K562 (cell line): ENCODE results near the gene TFAP2A. TPM values are rescaled to one million over a fixed set of nuclear protein-coding genes. Genes with fewer than 3 reads are reported as not detected.

Experiments
- ARID1B ChIP-seq: fragments of 450-650 bp; IDR thresholded peaks from 2 replicates; pipeline ENCODE4 v1.6.1; 2016; ENCODE audit warnings: antibody characterized with exemption, mild to moderate bottlenecking, inconsistent platforms
- HCFC1 ChIP-seq: IDR thresholded peaks from 2 replicates; pipeline ENCODE4 v1.6.1; 2012; ENCODE audit warnings: low read depth, low read length, improper control_type of control experiment
- KLF1 ChIP-seq: fragments of 450-650 bp; IDR thresholded peaks from 2 replicates; pipeline ENCODE4 v1.6.1; 2016; ENCODE audit warnings: missing genetic modification characterization, missing compliant biosample characterization
- MEF2D ChIP-seq: conservative IDR thresholded peaks from 2 replicates; pipeline ENCODE4 v1.6.1; 2016; ENCODE audit warnings: low read depth, missing genetic modification characterization, missing compliant biosample characterization
- MYNN ChIP-seq, 2 experiments: sonication (generic); formaldehyde crosslinking in 1 of 2; IDR thresholded peaks; 2 replicates each; pipeline versions ENCODE4 v1.5.0 to v1.6.1; 2016 to 2020; ENCODE audit warnings: antibody characterized with exemption in 1 of 2, missing genetic modification reagents in 1 of 2
- NBN ChIP-seq: fragments of 450-650 bp; IDR thresholded peaks from 2 replicates; pipeline ENCODE4 v1.6.1; 2016; ENCODE audit warnings: low read depth, mild to moderate bottlenecking
- RBFOX2 ChIP-seq: fragments of 200-400 bp; formaldehyde crosslinking; IDR thresholded peaks from 2 replicates; pipeline ENCODE4 v1.6.1; 2017; ENCODE audit warnings: low read depth, mild to moderate bottlenecking, low read length, moderate library complexity
- RBM25 ChIP-seq: fragments of 200-400 bp; formaldehyde crosslinking; IDR thresholded peaks from 2 replicates; pipeline ENCODE4 v1.6.1; 2018; ENCODE audit warnings: low read length, low read depth, moderate library complexity; ENCODE audit not compliant: severe bottlenecking
- TAL1 ChIP-seq: fragments of 450-650 bp; IDR thresholded peaks from 2 replicates; pipeline ENCODE4 v1.6.1; 2016; ENCODE audit warnings: mild to moderate bottlenecking
- TRIM28 ChIP-seq: fragments of 450-650 bp; IDR thresholded peaks from 2 replicates; pipeline ENCODE4 v1.6.1; 2017
- ZNF766 ChIP-seq: fragments of 200-800 bp; sonication (Bioruptor generic); conservative IDR thresholded peaks from 2 replicates; pipeline ENCODE4 v1.6.1; 2016; ENCODE audit warnings: missing genetic modification characterization, missing compliant biosample characterization
- polyA plus RNA-seq, 8 experiments: library from polyadenylated mRNA; depleted of rRNA in 4 of 8; stranded (reverse) in 5 of 8; unstranded in 3 of 8; fragments of >200 nt; fragmentation: Nextera tagmentation in 2 of 8; fragmentation: Illumina TruSeq in 1 of 8; extraction: Ambion mirVana in 2 of 8; extraction: Trizol in 1 of 8; gene quantifications; 2 replicates each; pipeline versions ENCODE4 v1.2.1 to v1.2.3, GENCODE V29; 2011 to 2014; ENCODE audit warnings: inconsistent platforms in 1 of 8, missing spikeins in 1 of 8
- total RNA-seq, 7 experiments: library from RNA; depleted of rRNA in 6 of 7; stranded (reverse); fragments of >200 nt in 6 of 7; fragmentation: Illumina TruSeq in 2 of 7; extraction: Trizol in 2 of 7; gene quantifications; 2 replicates each; pipeline versions ENCODE4 v1.2.1 to v1.2.3, GENCODE V29; 2011 to 2021; ENCODE audit warnings: low replicate concordance in 1 of 7
- TF ChIP-seq, protein P1 (sequence below): fragments of 450-650 bp; formaldehyde crosslinking; IDR thresholded peaks from 2 replicates; pipeline ENCODE4 v1.4.0; 2020; ENCODE audit warnings: mild to moderate bottlenecking, mixed read lengths
- TF ChIP-seq, protein P2 (sequence below): sonication (generic); formaldehyde crosslinking; IDR thresholded peaks from 2 replicates; pipeline ENCODE4 v1.8.1; 2023; ENCODE audit warnings: mild to moderate bottlenecking, missing genetic modification reagents
- TF ChIP-seq, protein P3 (sequence below): fragments of 150-350 bp; IDR thresholded peaks from 2 replicates; pipeline ENCODE4 v1.6.1; 2014; ENCODE audit warnings: low read depth, mild to moderate bottlenecking, low read length, borderline replicate concordance

TFAP2A gene
- total and polyA plus RNA-seq, 9 of the 15 experiments (the other 6 are each of a cell fraction or from before 2014, with no cell fraction given): 0.14 to 0.53 (median 0.19) TPM; not detected in 1

DNA sequence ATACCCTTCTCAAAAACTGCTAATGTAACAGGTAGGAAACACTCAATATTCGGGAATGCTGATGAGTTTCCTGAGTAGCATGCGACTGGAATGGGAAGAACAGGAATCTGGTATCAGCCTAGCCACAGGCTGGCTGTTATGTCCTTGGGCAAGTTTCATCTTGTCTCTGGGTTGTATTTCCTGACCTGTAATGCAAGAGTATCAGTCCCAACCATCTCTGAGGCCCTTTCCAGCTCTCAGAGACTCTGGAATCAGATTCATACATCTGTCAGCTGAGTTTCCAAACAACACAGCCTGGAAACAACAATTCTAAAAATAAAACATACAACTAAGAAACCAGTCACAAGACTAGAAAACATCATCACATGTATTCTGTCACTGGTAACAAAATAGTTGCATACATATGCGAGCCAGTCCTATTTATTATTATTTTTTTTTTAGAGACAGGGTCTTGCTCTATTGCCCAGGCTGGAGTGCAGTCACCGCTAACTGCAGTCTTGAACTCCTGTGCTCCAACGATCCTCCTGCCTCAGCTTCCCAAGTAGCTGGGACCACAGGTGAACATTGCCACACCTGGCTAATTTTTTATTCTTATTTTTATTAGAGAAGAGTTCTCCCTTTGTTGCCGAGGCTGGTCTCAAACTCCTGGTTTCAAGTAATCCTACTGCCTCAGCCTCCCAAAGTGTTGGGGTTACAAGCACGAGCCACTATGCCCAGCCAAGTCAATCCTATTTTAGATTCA, 16.7 kb upstream of the TFAP2A start (continued):
- TF ChIP-seq, protein P1, sequence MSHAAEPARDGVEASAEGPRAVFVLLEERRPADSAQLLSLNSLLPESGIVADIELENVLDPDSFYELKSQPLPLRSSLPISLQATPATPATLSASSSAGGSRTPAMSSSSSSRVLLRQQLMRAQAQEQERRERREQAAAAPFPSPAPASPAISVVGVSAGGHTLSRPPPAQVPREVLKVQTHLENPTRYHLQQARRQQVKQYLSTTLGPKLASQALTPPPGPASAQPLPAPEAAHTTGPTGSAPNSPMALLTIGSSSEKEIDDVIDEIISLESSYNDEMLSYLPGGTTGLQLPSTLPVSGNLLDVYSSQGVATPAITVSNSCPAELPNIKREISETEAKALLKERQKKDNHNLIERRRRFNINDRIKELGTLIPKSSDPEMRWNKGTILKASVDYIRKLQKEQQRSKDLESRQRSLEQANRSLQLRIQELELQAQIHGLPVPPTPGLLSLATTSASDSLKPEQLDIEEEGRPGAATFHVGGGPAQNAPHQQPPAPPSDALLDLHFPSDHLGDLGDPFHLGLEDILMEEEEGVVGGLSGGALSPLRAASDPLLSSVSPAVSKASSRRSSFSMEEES: 0 out of 2 replicates have a peak, but pooled peaks have one; percentile 11
- TF ChIP-seq KLF1: no peak
- TF ChIP-seq RBM25: peak; percentile 53
- TF ChIP-seq TRIM28: no peak
- TF ChIP-seq ZNF766 (CRISPR knock-in tag): peak; percentile 76
- TF ChIP-seq, protein P2, sequence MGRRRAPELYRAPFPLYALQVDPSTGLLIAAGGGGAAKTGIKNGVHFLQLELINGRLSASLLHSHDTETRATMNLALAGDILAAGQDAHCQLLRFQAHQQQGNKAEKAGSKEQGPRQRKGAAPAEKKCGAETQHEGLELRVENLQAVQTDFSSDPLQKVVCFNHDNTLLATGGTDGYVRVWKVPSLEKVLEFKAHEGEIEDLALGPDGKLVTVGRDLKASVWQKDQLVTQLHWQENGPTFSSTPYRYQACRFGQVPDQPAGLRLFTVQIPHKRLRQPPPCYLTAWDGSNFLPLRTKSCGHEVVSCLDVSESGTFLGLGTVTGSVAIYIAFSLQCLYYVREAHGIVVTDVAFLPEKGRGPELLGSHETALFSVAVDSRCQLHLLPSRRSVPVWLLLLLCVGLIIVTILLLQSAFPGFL (CRISPR knock-in tag): no peak
- TF ChIP-seq TAL1: peak; percentile 28; the same call in 1 of the 2 replicates
- TF ChIP-seq, protein P3, sequence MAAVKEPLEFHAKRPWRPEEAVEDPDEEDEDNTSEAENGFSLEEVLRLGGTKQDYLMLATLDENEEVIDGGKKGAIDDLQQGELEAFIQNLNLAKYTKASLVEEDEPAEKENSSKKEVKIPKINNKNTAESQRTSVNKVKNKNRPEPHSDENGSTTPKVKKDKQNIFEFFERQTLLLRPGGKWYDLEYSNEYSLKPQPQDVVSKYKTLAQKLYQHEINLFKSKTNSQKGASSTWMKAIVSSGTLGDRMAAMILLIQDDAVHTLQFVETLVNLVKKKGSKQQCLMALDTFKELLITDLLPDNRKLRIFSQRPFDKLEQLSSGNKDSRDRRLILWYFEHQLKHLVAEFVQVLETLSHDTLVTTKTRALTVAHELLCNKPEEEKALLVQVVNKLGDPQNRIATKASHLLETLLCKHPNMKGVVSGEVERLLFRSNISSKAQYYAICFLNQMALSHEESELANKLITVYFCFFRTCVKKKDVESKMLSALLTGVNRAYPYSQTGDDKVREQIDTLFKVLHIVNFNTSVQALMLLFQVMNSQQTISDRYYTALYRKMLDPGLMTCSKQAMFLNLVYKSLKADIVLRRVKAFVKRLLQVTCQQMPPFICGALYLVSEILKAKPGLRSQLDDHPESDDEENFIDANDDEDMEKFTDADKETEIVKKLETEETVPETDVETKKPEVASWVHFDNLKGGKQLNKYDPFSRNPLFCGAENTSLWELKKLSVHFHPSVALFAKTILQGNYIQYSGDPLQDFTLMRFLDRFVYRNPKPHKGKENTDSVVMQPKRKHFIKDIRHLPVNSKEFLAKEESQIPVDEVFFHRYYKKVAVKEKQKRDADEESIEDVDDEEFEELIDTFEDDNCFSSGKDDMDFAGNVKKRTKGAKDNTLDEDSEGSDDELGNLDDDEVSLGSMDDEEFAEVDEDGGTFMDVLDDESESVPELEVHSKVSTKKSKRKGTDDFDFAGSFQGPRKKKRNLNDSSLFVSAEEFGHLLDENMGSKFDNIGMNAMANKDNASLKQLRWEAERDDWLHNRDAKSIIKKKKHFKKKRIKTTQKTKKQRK: no peak
- TF ChIP-seq MEF2D: peak; percentile 89
- no peak for TF ChIP-seq MYNN (IDR thresholded peaks at IDR 0.05)
- TF ChIP-seq MYNN (CRISPR knock-in tag; IDR thresholded peaks at IDR 0.05): no peak
- TF ChIP-seq RBFOX2: no peak
- no peak for TF ChIP-seq HCFC1
- no peak for TF ChIP-seq NBN
- 0 out of 2 replicates have a peak, but pooled peaks have one; percentile 22 for TF ChIP-seq ARID1B
